WTC11 (cell line): Measurements from ENCODE around the gene HNRNPUL2. TPM values are rescaled to one million over a fixed set of nuclear protein-coding genes. Genes with fewer than 3 reads are reported as not detected.

Experiments
- ATAC-seq: fragments of 200-7000 bp; cut with Tn5 transposase; 2 replicates; pipeline ENCODE4 v1.10.0; 2021; ENCODE audit warnings: mild to moderate bottlenecking, moderate library complexity
- CTCF ChIA-PET: fragments of 300-600 bp; sonication (Branson Sonifier 250); formaldehyde crosslinking; loops from one replicate; lab custom pipeline; 2021; ENCODE audit warnings: antibody characterized with exemption; lab: Charles Lee
- POLR2A ChIA-PET: fragments of 350-600 bp; sonication (Branson Sonifier 250); formaldehyde crosslinking; loops from one replicate; lab custom pipeline; 2021; ENCODE audit warnings: antibody characterized with exemption; lab: Charles Lee
- DNase-seq: peaks from one replicate; pipeline ENCODE4 v3.0.0; 2021; ENCODE audit warnings: low spot score
- H3K27ac Mint-ChIP-seq: 2 replicates; pipeline ENCODE4 v1.8.0; 2021; ENCODE audit warnings: mixed read lengths
- H3K27me3 Mint-ChIP-seq: 2 replicates; pipeline ENCODE4 v1.8.0; 2021; ENCODE audit warnings: low read depth, mild to moderate bottlenecking, moderate library complexity, mixed read lengths
- H3K36me3 Mint-ChIP-seq: 2 replicates; pipeline ENCODE4 v1.8.0; 2021; ENCODE audit warnings: mixed read lengths
- H3K4me1 Mint-ChIP-seq: 2 replicates; pipeline ENCODE4 v1.8.0; 2022; ENCODE audit warnings: mixed read lengths
- H3K4me3 Mint-ChIP-seq: 2 replicates; pipeline ENCODE4 v1.8.0; 2021; ENCODE audit warnings: mild to moderate bottlenecking, moderate library complexity, mixed read lengths
- H3K9me3 Mint-ChIP-seq: 2 replicates; pipeline ENCODE4 v1.8.0; 2021; ENCODE audit warnings: mixed read lengths
- ARID4B ChIP-seq: sonication (generic); formaldehyde crosslinking; IDR thresholded peaks from 2 replicates; pipeline ENCODE4 v1.8.0; 2023; ENCODE audit warnings: missing genetic modification reagents, mild to moderate bottlenecking, borderline replicate concordance
- CTCF ChIP-seq: fragments of 200-600 bp; IDR thresholded peaks from 2 replicates; pipeline ENCODE4 v1.8.0; 2022; ENCODE audit warnings: antibody characterized with exemption
- EMX1 ChIP-seq: fragments of 250-450 bp; sonication (Bioruptor Pico); IDR thresholded peaks from 2 replicates; pipeline ENCODE4 v1.8.0; 2021; ENCODE audit warnings: mild to moderate bottlenecking
- HMGXB4 ChIP-seq: sonication (generic); formaldehyde crosslinking; IDR thresholded peaks from 2 replicates; pipeline ENCODE4 v1.8.1; 2023; ENCODE audit warnings: mild to moderate bottlenecking, moderate library complexity, missing genetic modification reagents
- IRF2 ChIP-seq: sonication (generic); formaldehyde crosslinking; IDR thresholded peaks from 2 replicates; pipeline ENCODE4 v1.8.0; 2022; ENCODE audit warnings: low read depth, missing genetic modification reagents, borderline replicate concordance
- MXD4 ChIP-seq: fragments of 250-450 bp; sonication (Bioruptor Pico); IDR thresholded peaks from 2 replicates; pipeline ENCODE4 v1.8.0; 2021; ENCODE audit warnings: mild to moderate bottlenecking, moderate library complexity, borderline replicate concordance
- NFATC4 ChIP-seq: fragments of 250-450 bp; sonication (Bioruptor Pico); IDR thresholded peaks from 2 replicates; pipeline ENCODE4 v1.9.0; 2021; ENCODE audit warnings: mild to moderate bottlenecking
- NR2C2 ChIP-seq: sonication (generic); formaldehyde crosslinking; IDR thresholded peaks from 2 replicates; pipeline ENCODE4 v1.8.0; 2022; ENCODE audit warnings: mild to moderate bottlenecking, missing genetic modification reagents
- OVOL2 ChIP-seq: fragments of 250-450 bp; sonication (Bioruptor Pico); IDR thresholded peaks from 2 replicates; pipeline ENCODE4 v1.9.0; 2021; ENCODE audit warnings: mild to moderate bottlenecking, borderline replicate concordance
- PRDM15 ChIP-seq: sonication (generic); formaldehyde crosslinking; IDR thresholded peaks from 2 replicates; pipeline ENCODE4 v1.8.0; 2022; ENCODE audit warnings: missing genetic modification reagents
- PRRX2 ChIP-seq: fragments of 250-450 bp; sonication (Bioruptor Pico); IDR thresholded peaks from 2 replicates; pipeline ENCODE4 v1.8.0; 2021; ENCODE audit warnings: mild to moderate bottlenecking
- RELA ChIP-seq: sonication (generic); formaldehyde crosslinking; IDR thresholded peaks from 2 replicates; pipeline ENCODE4 v1.8.1; 2022; ENCODE audit warnings: missing genetic modification reagents, mild to moderate bottlenecking, borderline replicate concordance
- SMAD4 ChIP-seq: sonication (generic); formaldehyde crosslinking; IDR thresholded peaks from 2 replicates; pipeline ENCODE4 v1.8.0; 2022; ENCODE audit warnings: mild to moderate bottlenecking, missing genetic modification reagents
- TEAD1 ChIP-seq: sonication (generic); formaldehyde crosslinking; IDR thresholded peaks from 2 replicates; pipeline ENCODE4 v1.8.0; 2022; ENCODE audit warnings: mild to moderate bottlenecking, missing genetic modification reagents
- TEAD4 ChIP-seq: sonication (generic); formaldehyde crosslinking; IDR thresholded peaks from 2 replicates; pipeline ENCODE4 v1.8.0; 2022; ENCODE audit warnings: mild to moderate bottlenecking, missing genetic modification reagents
- ZNF219 ChIP-seq: sonication (generic); formaldehyde crosslinking; IDR thresholded peaks from 2 replicates; pipeline ENCODE4 v1.8.0; 2023; ENCODE audit warnings: missing genetic modification reagents, mild to moderate bottlenecking, borderline replicate concordance
- ZNF263 ChIP-seq: sonication (generic); formaldehyde crosslinking; IDR thresholded peaks from 2 replicates; pipeline ENCODE4 v1.8.1; 2022; ENCODE audit warnings: low read depth, mild to moderate bottlenecking, moderate library complexity, missing genetic modification reagents
- ZNF317 ChIP-seq: sonication (generic); formaldehyde crosslinking; IDR thresholded peaks from 2 replicates; pipeline ENCODE4 v1.8.1; 2023; ENCODE audit warnings: low read depth, mild to moderate bottlenecking, moderate library complexity, missing genetic modification reagents, borderline replicate concordance
- ZNF512 ChIP-seq: sonication (generic); formaldehyde crosslinking; IDR thresholded peaks from 2 replicates; pipeline ENCODE4 v1.8.1; 2022; ENCODE audit warnings: missing genetic modification reagents, borderline replicate concordance
- ZNF671 ChIP-seq: fragments of 250-450 bp; sonication (Bioruptor Pico); IDR thresholded peaks from 2 replicates; pipeline ENCODE4 v1.8.0; 2021; ENCODE audit warnings: mild to moderate bottlenecking
- total RNA-seq: library from RNA; stranded (reverse); gene quantifications from 3 replicates; pipeline ENCODE4 v1.2.3, GENCODE V29; 2021

HNRNPUL2 gene
- total RNA-seq, 1 experiment from 2014 or later = 42.1 TPM

- CTCF ChIA-PET = no interaction called here
- no peak for TF ChIP-seq TEAD1 (CRISPR knock-in tag)
- no peak for TF ChIP-seq PRRX2 (CRISPR knock-in tag)
- TF ChIP-seq, all 79 proteins: peak for 0
- H3K36me3 Mint-ChIP-seq = peaks cover 94% of the 10 kb centered on the region
- H3K9me3 Mint-ChIP-seq = no peaks in the 10 kb centered on the region
- no peak overlapping the region for H3K4me3 Mint-ChIP-seq
- H3K27ac Mint-ChIP-seq = no peak overlapping the region; the same call in 1 of the 2 replicates
- POLR2A ChIA-PET = interaction anchor here (0.7 kb wide), 1 partner anchor 128 kb away, joined by 5 read pairs; no protein-coding TSS in a partner anchor
- no peak for DNase-seq
- no peaks in the 10 kb centered on the region for H3K27me3 Mint-ChIP-seq
- no peak for ATAC-seq
- H3K4me1 Mint-ChIP-seq = peaks cover 20% of the 10 kb centered on the region
Measured at GRCh38 chr11:62719302-62719978, 7.8 kb downstream of the HNRNPUL2 start.

- Mint-ChIP-seq H3K27ac (no peak overlapping the region), H3K4me3 (no peak overlapping the region), H3K27me3 (no peaks in the 10 kb centered on the region)
- DNase-seq = no peak
- CTCF ChIA-PET = interaction anchor here (1.3 to 4.1 kb wide), 3 partner anchors 10 to 69 kb away, joined by 3 to 14 read pairs (median 6); partner anchors contain the start of genes BSCL2, GNG3 and TAF6L
- TF ChIP-seq ZNF671 (CRISPR knock-in tag) = no peak
- no peak for TF ChIP-seq SMAD4 (CRISPR knock-in tag)
- TF ChIP-seq ZNF263 (CRISPR knock-in tag) = no peak
- no peak for TF ChIP-seq ZNF512
- TF ChIP-seq NR2C2 (CRISPR knock-in tag) = no peak
- TF ChIP-seq CTCF = no peak
- no peak for TF ChIP-seq RELA
- TF ChIP-seq OVOL2 (CRISPR knock-in tag) = no peak
- no peak for TF ChIP-seq HMGXB4
- TF ChIP-seq ZNF317 = no peak
- TF ChIP-seq, all 79 proteins: peak for 0
- POLR2A ChIA-PET = no interaction called here
- ATAC-seq = no peak
- Mint-ChIP-seq H3K9me3 (no peaks in the 10 kb centered on the region), H3K36me3 (peaks cover 88% of the 10 kb centered on the region), H3K4me1 (peaks cover 24% of the 10 kb centered on the region)
Measured at GRCh38 chr11:62716816-62717215, 10.4 kb downstream of the HNRNPUL2 start.

- Mint-ChIP-seq H3K27ac (peak overlapping the region; percentile 37; the same call in 1 of the 2 replicates), H3K27me3 (no peaks in the 10 kb centered on the region), H3K9me3 (no peaks in the 10 kb centered on the region), H3K4me3 (no peak overlapping the region), H3K4me1 (peaks cover 24% of the 10 kb centered on the region), H3K36me3 (peaks cover 87% of the 10 kb centered on the region)
- no peak for ATAC-seq
- POLR2A ChIA-PET = no interaction called here
- TF ChIP-seq PRDM15 (no peak), TEAD4 (CRISPR knock-in tag) (no peak), EMX1 (CRISPR knock-in tag) (no peak), NFATC4 (CRISPR knock-in tag) (no peak), MXD4 (CRISPR knock-in tag) (no peak), ARID4B (CRISPR knock-in tag) (no peak), IRF2 (CRISPR knock-in tag) (no peak), ZNF219 (CRISPR knock-in tag) (no peak)
- DNase-seq = no peak
- CTCF ChIA-PET = interaction anchor here (1.3 to 4.1 kb wide), 3 partner anchors 9 to 70 kb away, joined by 3 to 14 read pairs (median 6); partner anchors contain the start of genes BSCL2, GNG3 and TAF6L
Measured at GRCh38 chr11:62716206-62716605, 11.1 kb downstream of the HNRNPUL2 start.
